Mammary epithelial cell (primary cell): ENCODE measurements around the gene VARS1.

Source experiments
- CTCF ChIP-seq, 2 donors: IDR thresholded peaks in 1 of 2; conservative IDR thresholded peaks in 1 of 2; 2 replicates each; pipeline ENCODE4 v1.5.1; 2011 to 2012; ENCODE audit warnings: inconsistent platforms in 2 of 2, low read length in 2 of 2, mild to moderate bottlenecking in 2 of 2, control low read depth in 1 of 2, low read depth in 1 of 2; ENCODE audit not compliant: insufficient read depth in 1 of 2; ENCODE audit errors: extremely low read depth in 1 of 2
- EZH2 ChIP-seq: IDR thresholded peaks from 2 replicates; pipeline ENCODE4 v1.6.1; 2012; ENCODE audit warnings: low read length, inconsistent platforms, borderline replicate concordance

- TF ChIP-seq CTCF (conservative IDR thresholded peaks at IDR 0.05 in 1 of 2, IDR thresholded peaks at IDR 0.05 in 1 of 2; ENCODE audit: extremely low read depth in 1 of 2, insufficient read depth in 1 of 2, low read depth in 1 of 2, low read length in 2 of 2) (no peak), EZH2 (no peak)
Observed at GRCh38 chr6:31779908-31780307, 15.6 kb downstream of the VARS1 start.
